Measurements from ENCODE around the gene CHCHD3.

DNA sequence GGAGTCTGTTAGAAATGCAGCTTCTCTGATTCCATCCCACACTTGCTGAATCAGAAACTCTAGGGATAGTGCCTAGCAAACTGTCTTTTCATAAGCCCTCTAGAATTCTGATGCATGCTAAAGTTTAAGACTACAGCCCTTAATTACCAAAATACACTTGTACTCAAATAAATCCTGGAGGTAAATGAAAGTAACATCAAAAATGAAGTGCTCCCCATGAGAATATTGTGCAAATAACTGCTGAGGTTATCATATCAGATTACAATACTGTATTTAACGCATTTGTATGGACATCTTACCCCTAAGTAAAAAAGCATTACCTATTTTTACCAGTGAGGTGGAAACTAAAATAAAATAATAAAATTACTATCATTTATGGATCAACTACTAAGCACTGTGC lies 104.7 kb downstream of the CHCHD3 start:
- TF ChIP-seq NR4A1 (CRISPR knock-in tag; IDR thresholded peaks at IDR 0.05), result no peak
- no peak for TF ChIP-seq NR4A1 (tag; IDR thresholded peaks at IDR 0.05)
- TF ChIP-seq JUN (IDR thresholded peaks at IDR 0.05; ENCODE audit: borderline replicate concordance, low read depth, low read length), result no peak
- no peak for TF ChIP-seq JUN (CRISPR knock-in tag; IDR thresholded peaks at IDR 0.05; ENCODE audit: borderline replicate concordance)
- no peak for TF ChIP-seq MAX (CRISPR knock-in tag; IDR thresholded peaks at IDR 0.05)
- TF ChIP-seq POLR2A (conservative IDR thresholded peaks at IDR 0.05), result no peak
- no peak for TF ChIP-seq SIN3A (IDR thresholded peaks at IDR 0.05; ENCODE audit: borderline replicate concordance in 2 of 2, control insufficient read depth in 1 of 2, low read depth in 2 of 2, low read length in 2 of 2)
- TF ChIP-seq MLX (CRISPR knock-in tag; conservative IDR thresholded peaks at IDR 0.05), result no peak
- no peak for TF ChIP-seq NR3C1 (CRISPR knock-in tag; IDR thresholded peaks at IDR 0.05)
- TF ChIP-seq TARDBP (IDR thresholded peaks at IDR 0.05), result no peak
- TF ChIP-seq SIRT6 (IDR thresholded peaks at IDR 0.05; ENCODE audit: low read depth, low read length), result no peak
- TF ChIP-seq ZBTB7A (IDR thresholded peaks at IDR 0.05; ENCODE audit: borderline replicate concordance, control insufficient read depth, low read depth, low read length), result no peak

Measured in K562 (cell line).